Neural progenitor cell (in vitro differentiated cells): ENCODE data around the gene LIMS2.

Source experiments
- CTCF ChIP-seq: fragments of 200-600 bp; sonication (generic); IDR thresholded peaks from 2 replicates; pipeline ENCODE4 v1.5.1; 2017; ENCODE audit warnings: antibody characterized with exemption, mild to moderate bottlenecking
- EZH2 ChIP-seq: fragments of 200-600 bp; sonication (generic); IDR thresholded peaks from 2 replicates; pipeline ENCODE4 v1.6.1; 2017; ENCODE audit warnings: antibody characterized with exemption, mild to moderate bottlenecking, moderate library complexity
- EZH2phosphoT487 ChIP-seq: fragments of 200-600 bp; sonication (generic); IDR thresholded peaks from 2 replicates; pipeline ENCODE4 v1.6.1; 2017; ENCODE audit warnings: antibody characterized with exemption

GRCh38 chr2:127683757-127684156 is 8.4 kb upstream of the LIMS2 start:
- TF ChIP-seq CTCF, result no peak
- no peak for TF ChIP-seq EZH2phosphoT487
- no peak for TF ChIP-seq EZH2
